Spinal cord (tissue), 10 donors: ENCODE data around the gene PKIB. TPM values are rescaled to one million over a fixed set of nuclear protein-coding genes. Genes with fewer than 3 reads are reported as not detected.
A peak's percentile ranks its signal among the peaks of the same experiment; 100 is the strongest.
"Not testable (repeated sequence)": the region's sequence is repeated elsewhere in the genome, so short reads cannot be mapped to it uniquely, and the experiment has no call there.

Experiments used
- DNase-seq, 6 donors: peaks; one replicate each; pipeline versions ENCODE4 v3.0.0 to v3.0.0-alpha.2; 2013 to 2015; ENCODE audit warnings: low spot score in 6 of 6, low read depth in 4 of 6
- H3K27ac ChIP-seq: one replicate; pipeline ENCODE4 v1.5.1; 2013; ENCODE audit warnings: low read depth, low read length, control low read depth
- H3K27me3 ChIP-seq: one replicate; pipeline ENCODE4 v1.6.1; 2013; ENCODE audit warnings: low read length; ENCODE audit not compliant: control insufficient read depth, insufficient read depth
- H3K36me3 ChIP-seq: one replicate; pipeline ENCODE4 v1.6.1; 2013; ENCODE audit warnings: low read length; ENCODE audit not compliant: control insufficient read depth, insufficient read depth
- H3K4me1 ChIP-seq: one replicate; pipeline ENCODE4 v1.6.1; 2013; ENCODE audit warnings: low read length; ENCODE audit not compliant: control insufficient read depth, insufficient read depth
- H3K4me3 ChIP-seq: one replicate; pipeline ENCODE4 v1.5.1; 2013; ENCODE audit warnings: low read depth, low read length, control low read depth
- H3K9me3 ChIP-seq: one replicate; pipeline ENCODE4 v1.6.1; 2013; ENCODE audit warnings: low read length; ENCODE audit not compliant: control insufficient read depth, insufficient read depth
- WGBS: methylation state at CpG from one replicate; pipeline ENCODE4 v1.1.5; 2013; ENCODE audit warnings: missing lambda C conversion rate; ENCODE audit not compliant: insufficient coverage; 5-methylcytosine and 5-hydroxymethylcytosine counted together
- polyA plus RNA-seq, 2 donors: library from polyadenylated mRNA; unstranded; fragments of 120-200 nt; gene quantifications; one replicate each; pipeline ENCODE4 v1.2.1, GENCODE V29; 2013; ENCODE audit not compliant: insufficient read length in 2 of 2
- total RNA-seq, 2 donors: library from RNA; depleted of rRNA in 1 of 2; stranded (reverse); fragments of 120-200 nt in 1 of 2; fragments of >200 nt in 1 of 2; gene quantifications; one replicate each; pipeline versions ENCODE4 v1.2.3 to v1.2.4, GENCODE V29; 2013 to 2014
- donor health status: healthy.

The PKIB gene
- total and polyA plus RNA-seq, 4 donors: 4.7 to 15.7 (median 11.9) TPM

GRCh38 chr6:122736616-122737015 lies 126.4 kb downstream of the PKIB start:
- H3K27me3 ChIP-seq: no peaks in the 10 kb centered on the region
- no peaks in the 10 kb centered on the region for H3K36me3 ChIP-seq
- H3K4me1 ChIP-seq: peaks cover 4% of the 10 kb centered on the region
- no peak overlapping the region for H3K27ac ChIP-seq
- no peaks in the 10 kb centered on the region for H3K9me3 ChIP-seq
- WGBS: no CpG with 5 or more reads among the region's 3 CpGs
- no peak overlapping the region for H3K4me3 ChIP-seq
- DNase-seq: peak in 1 of 6 donors; percentile 23

- no peak overlapping the region for H3K4me3 ChIP-seq
- no peak for DNase-seq
These were observed 129.9 kb downstream of the PKIB start for GRCh38 chr6:122740091-122740490.

GRCh38 chr6:122740936-122741335 lies 130.7 kb downstream of the PKIB start:
- H3K9me3 ChIP-seq: no peaks in the 10 kb centered on the region
- no peaks in the 10 kb centered on the region for H3K27me3 ChIP-seq
- WGBS: no CpG with 5 or more reads among the region's 2 CpGs
- H3K4me3 ChIP-seq: no peak overlapping the region
- H3K4me1 ChIP-seq: no peaks in the 10 kb centered on the region
- H3K36me3 ChIP-seq: no peaks in the 10 kb centered on the region
- no peak for DNase-seq
- H3K27ac ChIP-seq: no peak overlapping the region

More at GRCh38 chr6:122740091-122740490, 129.9 kb downstream of the PKIB start:
- WGBS: no CpG with 5 or more reads among the region's 2 CpGs
- no peaks in the 10 kb centered on the region for H3K27me3 ChIP-seq
- no peak overlapping the region for H3K27ac ChIP-seq
- H3K36me3 ChIP-seq: no peaks in the 10 kb centered on the region
- no peaks in the 10 kb centered on the region for H3K9me3 ChIP-seq
- H3K4me1 ChIP-seq: no peaks in the 10 kb centered on the region

- not testable (repeated sequence) for H3K36me3 ChIP-seq, H3K4me1 ChIP-seq, H3K9me3 ChIP-seq, H3K27me3 ChIP-seq, H3K27ac ChIP-seq, H3K4me3 ChIP-seq, DNase-seq
- 92% methylated on average over 2 of the region's 8 CpGs for WGBS
These were observed 134.0 kb downstream of the PKIB start for GRCh38 chr6:122744247-122744646.

GRCh38 chr6:122744856-122745255 lies 134.7 kb downstream of the PKIB start:
- 100% methylated on average over 3 of the region's 3 CpGs for WGBS
- not testable (repeated sequence) for DNase-seq

GRCh38 chr6:122746688-122747087 lies 136.5 kb downstream of the PKIB start:
- DNase-seq: no peak
- Histone ChIP-seq H3K9me3 (no peaks in the 10 kb centered on the region), H3K36me3 (no peaks in the 10 kb centered on the region), H3K27me3 (no peaks in the 10 kb centered on the region), H3K4me1 (no peaks in the 10 kb centered on the region), H3K4me3 (no peak overlapping the region), H3K27ac (no peak overlapping the region)
- WGBS: 84% methylated on average over 7 of the region's 9 CpGs

More at GRCh38 chr6:122744856-122745255, 134.7 kb downstream of the PKIB start:
- not testable (repeated sequence) for H3K4me1 ChIP-seq, H3K27me3 ChIP-seq, H3K4me3 ChIP-seq, H3K36me3 ChIP-seq, H3K9me3 ChIP-seq, H3K27ac ChIP-seq

GRCh38 chr6:122747573-122747972 lies 137.4 kb downstream of the PKIB start:
- no peak for DNase-seq
- H3K27me3 ChIP-seq: no peaks in the 10 kb centered on the region

GRCh38 chr6:122748945-122749344 lies 138.7 kb downstream of the PKIB start:
- DNase-seq, H3K27ac ChIP-seq, H3K36me3 ChIP-seq, H3K4me3 ChIP-seq, H3K4me1 ChIP-seq, H3K27me3 ChIP-seq, H3K9me3 ChIP-seq: not testable (repeated sequence)
- no CpG with 5 or more reads among the region's 5 CpGs for WGBS

More at GRCh38 chr6:122747573-122747972, 137.4 kb downstream of the PKIB start:
- WGBS: 98% methylated on average over 9 of the region's 10 CpGs
- Histone ChIP-seq H3K4me3 (no peak overlapping the region), H3K36me3 (no peaks in the 10 kb centered on the region), H3K9me3 (no peaks in the 10 kb centered on the region), H3K4me1 (no peaks in the 10 kb centered on the region), H3K27ac (no peak overlapping the region)

GRCh38 chr6:122749451-122750050 lies 139.3 kb downstream of the PKIB start:
- H3K4me3 ChIP-seq: no peak overlapping the region
- no CpG with 5 or more reads among the region's 4 CpGs for WGBS
- H3K27me3 ChIP-seq: no peaks in the 10 kb centered on the region

GRCh38 chr6:122751326-122751725 lies 141.1 kb downstream of the PKIB start:
- Histone ChIP-seq H3K27ac (no peak overlapping the region), H3K9me3 (no peaks in the 10 kb centered on the region), H3K36me3 (no peaks in the 10 kb centered on the region), H3K27me3 (no peaks in the 10 kb centered on the region), H3K4me1 (no peaks in the 10 kb centered on the region), H3K4me3 (no peak overlapping the region)
- no peak for DNase-seq
- 86% methylated on average over 3 of the region's 3 CpGs for WGBS

More at GRCh38 chr6:122749451-122750050, 139.3 kb downstream of the PKIB start:
- Histone ChIP-seq H3K27ac (no peak overlapping the region), H3K4me1 (no peaks in the 10 kb centered on the region), H3K9me3 (no peaks in the 10 kb centered on the region), H3K36me3 (no peaks in the 10 kb centered on the region)
- DNase-seq: no peak
